ENCODE results near the gene TTLL3.

The TTLL3 gene

GRCh38 chr3:9828801-9829755, 19.0 kb downstream of the TTLL3 start:
- Histone ChIP-seq H3K27me3 (no peaks in the 10 kb centered on the region), H3K27ac (no peak overlapping the region), H3K4me1 (peaks cover 11% of the 10 kb centered on the region), H4K20me1 (0 out of 2 replicates have a peak, but pooled peaks cover 4% of the 10 kb centered on the region), H3K9ac (no peak overlapping the region), H3K4me3 (no peak overlapping the region), H3K4me2 (no peak overlapping the region), H3K9me3 (no peaks in the 10 kb centered on the region), H3K36me3 (peaks cover 61% of the 10 kb centered on the region)
- TF ChIP-seq Cebpa-rat (IDR thresholded peaks at IDR 0.05): no peak

- H3K4me3 ChIP-seq: no peak overlapping the region
- no peaks in the 10 kb centered on the region for H3K27me3 ChIP-seq
- H3K9ac ChIP-seq: no peak overlapping the region
- H3K27ac ChIP-seq: no peak overlapping the region
- H3K9me3 ChIP-seq: no peaks in the 10 kb centered on the region
- H3K36me3 ChIP-seq: peaks cover 83% of the 10 kb centered on the region
- peaks cover 11% of the 10 kb centered on the region for H3K4me1 ChIP-seq
- H3K4me2 ChIP-seq: no peak overlapping the region
- 0 out of 2 replicates have a peak, but pooled peaks cover 4% of the 10 kb centered on the region for H4K20me1 ChIP-seq
- no peak for TF ChIP-seq Cebpa-rat (IDR thresholded peaks at IDR 0.05)
Measured at GRCh38 chr3:9831253-9831652, 21.2 kb downstream of the TTLL3 start.

- Histone ChIP-seq H3K36me3 (peaks cover 86% of the 10 kb centered on the region), H3K9me3 (no peaks in the 10 kb centered on the region), H4K20me1 (0 out of 2 replicates have a peak, but pooled peaks cover 4% of the 10 kb centered on the region), H3K27me3 (no peaks in the 10 kb centered on the region), H3K4me3 (no peak overlapping the region), H3K9ac (no peak overlapping the region), H3K4me2 (no peak overlapping the region), H3K4me1 (peaks cover 3% of the 10 kb centered on the region), H3K27ac (no peak overlapping the region)
- TF ChIP-seq Cebpa-rat (IDR thresholded peaks at IDR 0.05): no peak
Measured at GRCh38 chr3:9833078-9833477, 23.0 kb downstream of the TTLL3 start.

- Histone ChIP-seq H3K27ac (no peak overlapping the region), H3K36me3 (peaks cover 89% of the 10 kb centered on the region), H3K9ac (no peak overlapping the region), H3K4me3 (no peak overlapping the region), H3K4me1 (peaks cover 10% of the 10 kb centered on the region), H3K27me3 (no peaks in the 10 kb centered on the region), H4K20me1 (0 out of 2 replicates have a peak, but pooled peaks cover 4% of the 10 kb centered on the region), H3K9me3 (no peaks in the 10 kb centered on the region), H3K4me2 (no peak overlapping the region)
- TF ChIP-seq Cebpa-rat (IDR thresholded peaks at IDR 0.05): no peak
Measured at GRCh38 chr3:9834520-9835380, 24.7 kb downstream of the TTLL3 start.

- peak overlapping the region; percentile 24; the same call in 1 of the 2 replicates for H3K4me2 ChIP-seq
- H3K4me1 ChIP-seq: peaks cover 19% of the 10 kb centered on the region
- no peaks in the 10 kb centered on the region for H3K27me3 ChIP-seq
- no peak for TF ChIP-seq Cebpa-rat (IDR thresholded peaks at IDR 0.05)
- H3K27ac ChIP-seq: no peak overlapping the region
- H3K9ac ChIP-seq: 0 out of 2 replicates have a peak overlapping the region, but pooled peaks have one; percentile 32
- no peaks in the 10 kb centered on the region for H4K20me1 ChIP-seq
- H3K36me3 ChIP-seq: peaks cover 89% of the 10 kb centered on the region
- H3K9me3 ChIP-seq: no peaks in the 10 kb centered on the region
- no peak overlapping the region for H3K4me3 ChIP-seq
Measured at GRCh38 chr3:9837701-9838582, 27.9 kb downstream of the TTLL3 start.

GRCh38 chr3:9838856-9839255, 28.8 kb downstream of the TTLL3 start:
- no peak for TF ChIP-seq Cebpa-rat (IDR thresholded peaks at IDR 0.05)
- no peaks in the 10 kb centered on the region for H3K27me3 ChIP-seq
- no peak overlapping the region for H3K4me2 ChIP-seq
- H3K9ac ChIP-seq: 0 out of 2 replicates have a peak overlapping the region, but pooled peaks have one; percentile 32
- no peaks in the 10 kb centered on the region for H3K9me3 ChIP-seq
- H3K4me3 ChIP-seq: no peak overlapping the region
- no peaks in the 10 kb centered on the region for H4K20me1 ChIP-seq
- peaks cover 24% of the 10 kb centered on the region for H3K4me1 ChIP-seq
- peaks cover 81% of the 10 kb centered on the region for H3K36me3 ChIP-seq
- no peak overlapping the region for H3K27ac ChIP-seq

GRCh38 chr3:9841015-9841414, 31.0 kb downstream of the TTLL3 start:
- H3K4me1 ChIP-seq: peaks cover 31% of the 10 kb centered on the region
- H3K27me3 ChIP-seq: no peaks in the 10 kb centered on the region
- no peaks in the 10 kb centered on the region for H3K9me3 ChIP-seq
- H3K4me2 ChIP-seq: no peak overlapping the region
- H3K36me3 ChIP-seq: peaks cover 60% of the 10 kb centered on the region
- H3K4me3 ChIP-seq: no peak overlapping the region
- TF ChIP-seq Cebpa-rat (IDR thresholded peaks at IDR 0.05): no peak
- H3K9ac ChIP-seq: no peak overlapping the region
- no peak overlapping the region for H3K27ac ChIP-seq
- H4K20me1 ChIP-seq: no peaks in the 10 kb centered on the region

GRCh38 chr3:9843715-9844438, 33.8 kb downstream of the TTLL3 start, which contains the start of gene RPUSD3:
Gene RPUSD3, minus strand, starts transcription at chr3:9844008. Its CDS starts 18 bp downstream, at chr3:9843990.
- Histone ChIP-seq H3K27me3 (no peaks in the 10 kb centered on the region), H3K27ac (peak within 1 kb of the TSS; percentile 77), H3K9me3 (no peaks in the 10 kb centered on the region), H3K4me3 (peak within 1 kb of the TSS; percentile 81), H3K9ac (peak within 1 kb of the TSS; percentile 82), H3K4me2 (peak within 1 kb of the TSS; percentile 92), H3K36me3 (peaks cover 35% of the 10 kb centered on the region), H4K20me1 (no peaks in the 10 kb centered on the region), H3K4me1 (peaks cover 21% of the 10 kb centered on the region)
- no peak for TF ChIP-seq Cebpa-rat (IDR thresholded peaks at IDR 0.05)
